Subcutaneous adipose tissue (tissue), 4 donors: ENCODE measurements around the gene SMURF2. TPM values are rescaled to one million over a fixed set of nuclear protein-coding genes. Genes with fewer than 3 reads are reported as not detected.

Experiments
- total RNA-seq, 4 donors: library from RNA; depleted of rRNA; stranded (reverse); fragments of >200 nt; gene quantifications; one replicate each; pipeline ENCODE4 v1.1.0, GENCODE V29; 2016
- TF ChIP-seq, protein P1 (sequence below): fragments of 450-650 bp; IDR thresholded peaks from one replicate; pipeline ENCODE4 v1.5.1; 2016; ENCODE audit warnings: low read depth, mild to moderate bottlenecking, control low read depth, antibody characterized with exemption, moderate library complexity

The SMURF2 gene
- total RNA-seq, 4 donors from 2014 or later: 22.7 to 42.4 (median 27.6) TPM

DNA sequence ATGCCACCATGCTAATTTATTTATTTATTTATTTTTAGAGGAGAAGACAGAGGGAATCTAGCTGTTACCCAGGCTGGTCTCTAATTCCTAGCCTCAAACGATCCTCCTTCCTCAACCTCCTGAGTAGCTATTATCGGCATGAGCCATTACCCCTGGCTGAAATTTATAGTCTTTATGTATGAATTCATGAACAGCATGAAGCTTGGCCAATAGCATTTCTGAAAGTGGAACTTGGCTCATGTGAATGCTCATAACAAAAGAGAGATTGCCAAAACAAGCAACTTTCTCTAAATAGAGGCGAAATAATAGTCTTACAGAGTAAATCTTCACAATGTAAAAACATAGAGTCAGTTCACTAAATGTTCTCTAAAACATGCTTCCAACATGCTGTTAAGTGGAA is 30.1 kb upstream of the SMURF2 start:
- TF ChIP-seq, protein P1, sequence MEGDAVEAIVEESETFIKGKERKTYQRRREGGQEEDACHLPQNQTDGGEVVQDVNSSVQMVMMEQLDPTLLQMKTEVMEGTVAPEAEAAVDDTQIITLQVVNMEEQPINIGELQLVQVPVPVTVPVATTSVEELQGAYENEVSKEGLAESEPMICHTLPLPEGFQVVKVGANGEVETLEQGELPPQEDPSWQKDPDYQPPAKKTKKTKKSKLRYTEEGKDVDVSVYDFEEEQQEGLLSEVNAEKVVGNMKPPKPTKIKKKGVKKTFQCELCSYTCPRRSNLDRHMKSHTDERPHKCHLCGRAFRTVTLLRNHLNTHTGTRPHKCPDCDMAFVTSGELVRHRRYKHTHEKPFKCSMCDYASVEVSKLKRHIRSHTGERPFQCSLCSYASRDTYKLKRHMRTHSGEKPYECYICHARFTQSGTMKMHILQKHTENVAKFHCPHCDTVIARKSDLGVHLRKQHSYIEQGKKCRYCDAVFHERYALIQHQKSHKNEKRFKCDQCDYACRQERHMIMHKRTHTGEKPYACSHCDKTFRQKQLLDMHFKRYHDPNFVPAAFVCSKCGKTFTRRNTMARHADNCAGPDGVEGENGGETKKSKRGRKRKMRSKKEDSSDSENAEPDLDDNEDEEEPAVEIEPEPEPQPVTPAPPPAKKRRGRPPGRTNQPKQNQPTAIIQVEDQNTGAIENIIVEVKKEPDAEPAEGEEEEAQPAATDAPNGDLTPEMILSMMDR: no peak

DNA sequence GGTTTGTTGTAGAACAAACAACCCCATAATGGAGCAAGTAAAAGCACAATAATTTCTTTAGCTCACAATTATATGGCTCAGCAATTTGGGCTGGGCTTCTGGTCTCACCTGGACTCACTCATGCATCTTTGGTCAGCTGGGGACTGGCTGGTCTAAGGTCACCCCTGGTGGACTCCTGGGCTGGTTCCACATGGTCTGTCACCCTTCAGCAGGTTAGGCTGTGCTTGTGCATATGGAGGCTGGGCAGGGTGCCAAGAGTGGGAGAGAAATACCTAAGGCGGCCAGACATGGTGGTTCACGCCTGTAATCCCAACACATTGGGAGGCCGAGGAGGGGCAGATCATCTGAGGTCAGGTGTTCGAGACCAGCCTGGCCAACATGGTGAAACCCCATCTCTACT is 27.0 kb upstream of the SMURF2 start:
- TF ChIP-seq, protein P1: no peak

DNA sequence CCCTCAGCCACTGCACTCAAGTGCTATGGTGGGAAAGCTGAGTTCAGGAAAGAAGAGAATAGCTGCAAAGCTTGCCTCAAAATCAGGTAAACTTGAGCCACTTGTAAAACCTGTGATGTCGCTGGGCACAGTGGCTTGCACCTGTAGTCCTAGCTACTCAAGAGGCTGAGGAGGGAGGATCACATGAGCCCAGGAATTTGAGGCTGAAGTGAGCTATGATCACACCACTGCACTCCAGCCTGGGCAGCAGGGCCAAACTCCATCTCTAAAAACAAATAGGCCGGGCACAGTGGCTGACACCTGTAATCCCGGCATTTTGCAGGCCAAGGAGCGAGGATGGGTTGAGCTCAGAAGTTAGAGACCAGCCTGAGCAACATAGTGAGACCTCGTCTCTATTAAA is 26.4 kb upstream of the SMURF2 start:
- TF ChIP-seq, protein P1: no peak

DNA sequence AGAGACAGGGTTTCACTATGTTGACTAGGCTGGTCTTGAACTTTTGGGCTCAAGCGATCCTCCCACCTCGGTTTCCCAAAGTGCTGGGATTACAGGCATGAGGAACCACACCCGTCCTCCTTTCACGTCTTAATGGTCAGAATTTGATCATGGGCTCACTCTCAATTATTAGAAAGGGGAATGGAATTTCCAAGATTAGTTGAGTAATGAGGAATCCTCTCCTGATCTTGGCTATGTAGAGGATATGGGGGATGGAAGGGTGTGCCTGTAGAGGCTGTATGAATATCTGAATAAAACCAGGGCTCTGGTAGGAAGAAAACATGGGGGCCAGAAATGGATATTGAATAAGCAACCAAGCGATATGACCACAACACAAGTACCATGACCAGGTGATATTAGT is 25.9 kb upstream of the SMURF2 start:
- TF ChIP-seq, protein P1: no peak

DNA sequence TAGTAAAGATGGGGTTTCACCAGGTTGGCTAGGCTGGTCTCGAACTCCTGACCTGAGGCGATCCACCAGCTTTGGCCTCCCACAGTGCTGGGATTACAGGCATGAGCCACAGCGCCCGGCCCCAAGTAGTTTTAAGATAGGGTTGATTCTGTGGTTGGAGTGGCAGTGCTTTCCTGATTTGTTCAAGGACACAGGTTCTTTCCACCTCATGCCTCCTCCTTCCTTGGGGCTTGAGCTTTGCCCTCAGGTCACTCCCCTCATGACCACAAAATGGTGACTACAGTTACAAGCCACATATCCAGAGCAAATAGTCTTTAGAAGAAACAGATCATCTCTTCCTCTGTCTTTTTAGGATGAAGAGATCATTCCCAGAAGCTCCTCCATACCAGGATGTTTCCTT is 25.3 kb upstream of the SMURF2 start:
- TF ChIP-seq, protein P1: no peak

DNA sequence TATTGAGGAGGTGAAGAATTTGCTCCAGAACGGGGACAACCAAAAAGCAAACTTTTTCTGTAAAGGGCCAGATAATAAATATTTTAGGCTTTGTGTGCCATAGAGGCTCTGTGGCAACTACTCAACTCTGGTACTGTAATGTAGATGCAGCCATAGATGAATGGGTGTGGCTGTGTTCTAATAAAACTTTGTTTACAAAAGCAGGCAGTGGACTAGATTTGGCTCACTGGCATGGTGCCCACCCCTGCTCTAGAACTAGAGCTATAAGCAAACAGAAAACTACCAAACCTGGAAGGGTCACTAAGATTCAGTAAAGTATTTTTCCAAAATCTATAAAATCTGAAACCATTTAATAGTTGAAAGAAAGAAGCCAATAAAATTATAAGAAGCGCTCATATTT is 24.6 kb upstream of the SMURF2 start:
- TF ChIP-seq, protein P1: no peak

DNA sequence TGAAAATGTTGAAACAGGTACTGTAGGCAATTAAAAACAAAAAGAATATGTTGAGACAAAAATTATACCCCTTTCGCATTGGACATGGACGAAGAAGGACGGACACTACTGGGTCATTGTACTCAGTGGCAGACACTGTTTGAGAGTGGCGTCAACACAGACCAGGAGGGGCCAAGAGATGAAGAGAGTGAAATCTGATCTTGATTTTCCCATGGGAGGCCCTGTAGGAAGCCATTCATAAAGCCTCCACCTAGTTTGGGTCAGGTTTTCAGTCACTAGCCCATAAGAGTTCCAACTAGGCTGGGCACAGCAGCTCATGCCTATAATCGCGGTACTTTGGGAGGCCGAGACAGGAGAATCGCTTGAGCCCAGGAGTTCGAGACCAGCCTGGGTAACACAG is 23.6 kb upstream of the SMURF2 start:
- TF ChIP-seq, protein P1: no peak
